ENCODE measurements around the gene SLC15A4.

DNA sequence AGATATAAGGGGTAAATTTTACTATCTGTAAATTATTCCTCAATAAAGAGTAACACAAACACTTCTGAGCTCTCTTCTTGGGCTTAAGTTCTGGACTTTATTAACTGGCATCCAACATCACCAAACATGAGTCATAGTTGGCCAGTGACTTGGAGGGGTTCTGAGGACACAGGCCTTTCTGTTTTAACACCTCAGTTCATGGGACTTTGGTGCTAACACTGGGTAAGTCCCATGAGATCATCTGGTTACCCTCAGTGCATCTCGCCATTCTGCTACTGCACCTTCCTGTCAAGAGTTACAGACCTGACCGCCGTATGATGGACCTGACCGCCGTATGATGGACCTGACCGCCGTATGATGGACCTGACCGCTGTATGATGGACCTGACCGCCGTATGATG is 9.9 kb downstream of the SLC15A4 start:
- no peak for TF ChIP-seq EZH2 (IDR thresholded peaks at IDR 0.05)
- no peak for TF ChIP-seq POLR2AphosphoS5 (IDR thresholded peaks at IDR 0.05; ENCODE audit: borderline replicate concordance, low read depth, low read length)
- no peak for TF ChIP-seq FOXP2 (optimal IDR thresholded peaks at IDR 0.05; ENCODE audit: control extremely low read depth, extremely low read length, insufficient read depth)
